Suprapubic skin (tissue), 3 donors: ENCODE results near the gene AHNAK2.

Experiments
- CTCF ChIP-seq, 2 donors: fragments of 200-600 bp in 1 of 2; fragments of 450-650 bp in 1 of 2; sonication (generic) in 1 of 2; IDR thresholded peaks; one replicate each; pipeline ENCODE4 v1.5.1; 2016 to 2019; ENCODE audit warnings: antibody characterized with exemption in 2 of 2, mild to moderate bottlenecking in 1 of 2, moderate library complexity in 1 of 2
- POLR2A ChIP-seq, 2 donors: fragments of 450-650 bp; IDR thresholded peaks; one replicate each; pipeline ENCODE4 v1.6.1; 2017; ENCODE audit warnings: antibody characterized with exemption in 2 of 2, mild to moderate bottlenecking in 2 of 2, moderate library complexity in 2 of 2

GRCh38 chr14:104935026-104935650, 43.0 kb downstream of the AHNAK2 start:
- TF ChIP-seq CTCF (IDR thresholded peaks at IDR 0.05) = no peak
- no peak for TF ChIP-seq POLR2A (IDR thresholded peaks at IDR 0.05)
